GM21786 (cell line): ENCODE results near the gene PBX2.

Source experiments
- ATAC-seq: cut with Tn5 transposase; IDR thresholded peaks from one replicate; pipeline ENCODE4 v1.9.1; 2021; ENCODE audit not compliant: unreplicated experiment

Gene PBX2

DNA sequence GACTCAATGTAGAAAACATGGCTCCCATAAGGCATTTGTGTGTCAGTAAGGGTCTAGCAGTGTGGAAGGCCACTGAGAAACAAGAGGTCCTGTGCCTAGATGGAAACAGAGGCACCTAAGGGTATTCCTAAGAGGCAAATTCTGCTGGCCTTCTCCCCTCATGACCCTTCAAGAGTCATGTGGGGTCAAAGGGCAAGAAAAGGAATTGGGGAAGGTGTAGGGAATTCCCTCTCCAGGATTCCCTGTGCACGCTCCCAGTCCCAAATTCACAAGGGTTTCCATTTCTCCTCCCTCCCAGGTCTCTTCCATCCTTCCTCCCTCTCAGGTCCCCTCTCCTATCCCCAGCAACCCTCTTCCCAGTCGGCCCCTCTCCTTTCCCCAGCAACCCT is 14.7 kb downstream of the PBX2 start:
- no peak for ATAC-seq

- no peak for ATAC-seq
These were observed 15.6 kb downstream of the PBX2 start for GRCh38 chr6:32174416-32174815.

GRCh38 chr6:32173051-32173727 is 16.8 kb downstream of the PBX2 start:
- ATAC-seq = no peak

GRCh38 chr6:32171234-32171633 is 18.8 kb downstream of the PBX2 start:
- no peak for ATAC-seq

GRCh38 chr6:32170294-32170693 is 19.7 kb downstream of the PBX2 start:
- no peak for ATAC-seq

- no peak for ATAC-seq
These were observed 21.0 kb downstream of the PBX2 start for GRCh38 chr6:32168807-32169591.

DNA sequence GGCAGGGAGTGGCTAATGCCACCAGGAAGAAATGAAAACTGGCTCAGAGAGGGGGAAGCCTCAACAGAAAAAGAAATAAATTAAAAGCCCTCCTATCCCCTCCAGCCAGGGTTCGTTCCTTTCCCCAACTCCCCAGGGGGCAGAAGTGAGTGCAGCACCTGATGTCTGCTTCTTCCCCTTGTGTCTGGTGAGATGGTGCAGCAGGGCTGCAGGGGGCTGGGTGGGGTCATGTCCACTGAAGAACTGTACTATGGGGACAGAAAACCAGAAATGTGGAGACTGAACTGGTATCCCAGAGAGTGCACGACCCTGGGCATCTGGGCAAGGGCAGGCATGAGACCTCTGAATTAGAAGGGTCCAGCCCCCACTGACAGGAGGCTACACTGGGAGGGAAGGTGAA is 21.7 kb downstream of the PBX2 start:
- no peak for ATAC-seq

- no peak for ATAC-seq
These were observed 22.2 kb downstream of the PBX2 start for GRCh38 chr6:32167761-32168262.

GRCh38 chr6:32167154-32167760 is 22.7 kb downstream of the PBX2 start:
- ATAC-seq = no peak

DNA sequence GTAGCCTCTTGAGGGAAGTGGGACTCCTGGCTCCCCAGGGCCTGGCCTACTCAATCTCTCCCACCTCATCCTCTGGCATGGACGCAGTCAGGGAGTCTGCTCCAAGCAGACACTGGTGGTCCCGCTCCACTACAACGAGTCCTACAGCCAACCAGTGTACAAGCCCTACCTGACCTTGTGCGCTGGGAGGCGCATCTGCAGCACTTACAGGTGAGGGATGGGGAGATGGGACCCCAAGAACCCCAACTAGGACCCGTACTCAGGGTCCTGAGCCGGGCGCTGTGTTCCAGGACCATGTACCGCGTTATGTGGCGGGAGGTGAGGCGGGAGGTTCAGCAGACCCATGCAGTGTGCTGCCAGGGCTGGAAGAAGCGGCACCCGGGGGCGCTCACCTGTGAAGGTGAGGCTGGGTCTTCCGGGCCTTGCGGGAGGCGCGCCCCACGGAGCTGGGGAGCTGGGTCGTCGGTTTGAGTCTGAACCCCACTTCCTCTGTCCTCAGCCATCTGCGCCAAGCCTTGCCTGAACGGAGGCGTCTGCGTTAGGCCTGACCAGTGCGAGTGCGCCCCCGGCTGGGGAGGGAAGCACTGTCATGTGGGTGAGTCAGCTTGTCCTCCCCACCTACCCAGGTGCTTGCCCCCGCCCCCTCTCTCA is 23.5 kb downstream of the PBX2 start:
- ATAC-seq = no peak

- no peak for ATAC-seq
These were observed 25.7 kb downstream of the PBX2 start, which contains the start of gene EGFL8 for GRCh38 chr6:32164295-32164694. EGFL8 (plus strand) TSS chr6:32164595; CDS start chr6:32166166, 1,571 bp downstream.

DNA sequence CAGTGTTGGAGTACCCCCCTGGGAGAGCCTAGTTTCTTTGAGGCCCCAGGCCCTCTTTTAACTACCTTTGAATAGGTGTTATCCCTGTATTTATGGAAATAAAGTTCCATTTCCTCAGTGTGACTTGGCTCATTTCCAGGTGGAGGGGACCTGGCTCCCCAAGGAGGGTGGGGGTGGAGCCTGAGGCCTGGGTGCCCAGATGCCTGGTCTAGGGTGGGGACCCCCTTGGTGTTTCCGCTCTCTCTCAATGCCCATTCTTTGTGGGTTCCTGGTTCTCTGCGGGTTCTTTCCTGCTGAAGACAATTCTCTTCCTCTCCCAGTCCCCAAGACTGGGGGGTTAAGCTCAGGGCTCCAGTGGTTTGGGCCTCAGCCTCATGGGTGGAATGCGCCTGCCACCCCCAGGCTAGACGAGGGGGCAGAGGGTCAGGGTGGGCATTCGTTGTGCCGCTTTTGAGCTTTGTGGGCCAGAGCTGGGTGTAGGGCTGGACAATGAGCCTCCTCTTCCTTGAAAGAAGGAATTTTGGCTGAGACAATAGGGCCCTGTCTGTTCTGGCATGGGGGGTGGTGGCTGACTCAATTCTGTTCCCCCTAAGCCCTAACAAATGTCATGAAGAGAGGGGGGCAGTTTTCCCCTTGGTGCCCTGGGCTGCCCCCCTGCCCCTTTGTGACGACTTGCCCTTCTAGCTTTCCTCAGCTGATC is 26.3 kb downstream of the PBX2 start:
- no peak for ATAC-seq

- ATAC-seq = no peak
These were observed 31.9 kb downstream of the PBX2 start for GRCh38 chr6:32158052-32158451.

- no peak for ATAC-seq
These were observed 33.1 kb downstream of the PBX2 start for GRCh38 chr6:32156891-32157290.

DNA sequence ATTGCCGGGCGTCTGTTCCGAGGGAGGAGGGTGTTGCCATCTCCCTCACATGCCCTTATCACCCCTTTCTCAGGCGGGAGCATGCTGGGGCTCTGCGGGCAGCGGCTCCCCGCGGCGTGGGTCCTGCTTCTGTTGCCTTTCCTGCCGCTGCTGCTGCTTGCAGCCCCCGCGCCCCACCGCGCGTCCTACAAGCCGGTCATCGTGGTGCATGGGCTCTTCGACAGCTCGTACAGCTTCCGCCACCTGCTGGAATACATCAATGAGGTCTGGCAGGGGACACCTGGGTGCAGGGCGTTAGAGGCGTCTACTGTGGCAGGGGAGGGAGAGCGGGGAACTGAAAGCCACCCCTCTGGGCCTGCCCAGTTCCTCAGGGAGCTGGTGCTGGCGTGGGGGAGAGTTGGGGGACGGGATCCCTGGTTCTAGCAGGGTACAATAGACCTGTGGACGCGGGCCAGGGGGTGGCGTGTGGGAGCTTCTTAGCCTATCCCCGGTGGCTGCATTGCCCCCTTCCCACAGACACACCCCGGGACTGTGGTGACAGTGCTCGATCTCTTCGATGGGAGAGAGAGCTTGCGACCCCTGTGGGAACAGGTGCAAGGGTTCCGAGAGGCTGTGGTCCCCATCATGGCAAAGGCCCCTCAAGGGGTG is 35.4 kb downstream of the PBX2 start:
- ATAC-seq = no peak

- ATAC-seq = no peak
These were observed 36.2 kb downstream of the PBX2 start, which contains the start of gene PPT2 for GRCh38 chr6:32153564-32154513. PPT2 (plus strand) TSS chr6:32154141; CDS start chr6:32154595, 454 bp downstream.

- ATAC-seq = no peak
These were observed 37.0 kb downstream of the PBX2 start for GRCh38 chr6:32152769-32153563.
